GM23248 (cell line): Measurements from ENCODE around the gene TTC28.

ENCODE experiments used
- EZH2 ChIP-seq: fragments of 200-600 bp; sonication (generic); IDR thresholded peaks from 2 replicates; pipeline ENCODE4 v1.6.1; 2018; ENCODE audit warnings: antibody characterized with exemption, mild to moderate bottlenecking; ENCODE audit not compliant: insufficient read depth, poor library complexity, severe bottlenecking
- EZH2phosphoT487 ChIP-seq: fragments of 200-600 bp; sonication (generic); IDR thresholded peaks from 2 replicates; pipeline ENCODE4 v1.6.1; 2018; ENCODE audit warnings: antibody characterized with exemption, moderate library complexity, mild to moderate bottlenecking, low read depth; ENCODE audit not compliant: insufficient read depth

DNA sequence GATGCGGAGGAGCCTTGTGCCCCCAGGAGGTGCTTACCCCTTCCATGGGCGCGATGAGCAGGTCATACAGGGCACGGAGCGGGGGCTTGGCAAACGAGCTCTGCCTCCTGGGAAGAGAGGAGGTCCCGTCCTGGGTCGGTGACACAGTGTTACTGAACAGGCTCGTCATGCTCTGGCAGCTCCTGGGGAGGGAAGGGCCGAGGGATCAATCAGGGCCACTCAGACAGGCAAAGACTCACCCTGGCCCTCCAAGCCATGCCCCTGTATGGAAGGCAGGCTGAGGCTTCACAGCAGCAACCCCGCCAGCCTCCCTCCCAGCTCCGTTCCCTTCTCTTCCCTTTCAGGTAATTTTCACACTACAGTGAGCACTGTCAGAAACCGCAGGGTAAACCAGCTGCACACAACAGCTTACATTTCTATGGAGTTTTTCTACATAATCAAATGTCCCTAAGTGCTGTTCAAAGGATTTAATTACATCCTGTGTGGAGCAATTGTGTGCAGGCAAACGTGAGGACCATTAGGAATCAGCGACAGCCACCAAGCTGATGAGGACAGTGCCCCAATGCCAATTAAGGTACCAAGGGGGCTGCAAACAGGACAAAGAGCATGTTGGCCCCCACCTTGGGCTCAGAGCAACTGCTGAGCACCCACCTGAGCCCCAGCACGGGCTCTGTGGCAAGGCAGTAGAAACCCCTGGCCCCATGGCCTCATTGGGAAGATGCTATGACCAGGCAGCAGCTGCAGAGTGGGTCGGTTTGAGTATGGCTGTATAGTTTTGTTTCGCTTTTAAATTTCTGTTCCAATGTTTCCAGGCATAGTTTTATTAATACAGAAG, 665.2 kb downstream of the TTC28 start:
- no peak for TF ChIP-seq EZH2phosphoT487
- no peak for TF ChIP-seq EZH2
